Measurements from ENCODE around the gene APLP1. TPM values are rescaled to one million over a fixed set of nuclear protein-coding genes. Genes with fewer than 3 reads are reported as not detected.

The APLP1 gene
- under 1 TPM in 1 of 2 donors, not detected in 1; 0.08 TPM for total RNA-seq
- under 1 TPM; 0.16 to 0.51 TPM for polyA plus RNA-seq

- no peaks in the 10 kb centered on the region for H3K9me3 ChIP-seq (ENCODE audit: control insufficient read depth in 4 of 4, low read length in 3 of 4)
- no peak for DNase-seq (ENCODE audit: low spot score)
- H3K36me3 ChIP-seq (ENCODE audit: control insufficient read depth in 4 of 4, insufficient read depth in 3 of 4, low read depth in 1 of 4, low read length in 3 of 4), result no peaks in the 10 kb centered on the region
- WGBS, result 3% methylated on average over 60 of the region's 60 CpGs
- peaks cover 3 to 17% (median 10%) of the 10 kb centered on the region in 4 donors for H3K4me1 ChIP-seq (ENCODE audit: control insufficient read depth in 4 of 4, insufficient read depth in 4 of 4, low read length in 3 of 4)
- TF ChIP-seq REST (IDR thresholded peaks at IDR 0.05) (no peak), SP1 (IDR thresholded peaks at IDR 0.05) (no peak), FOXA2 (IDR thresholded peaks at IDR 0.05) (no peak), RXRA (IDR thresholded peaks at IDR 0.05) (no peak), CTCF (IDR thresholded peaks at IDR 0.05; ENCODE audit: low read depth, low read length, missing input control) (no peak), MAX (IDR thresholded peaks at IDR 0.05) (no peak), ZBTB33 (IDR thresholded peaks at IDR 0.05) (no peak), EGR1 (IDR thresholded peaks at IDR 0.05; ENCODE audit: low read depth in 2 of 2) (no peak), NR2F2 (IDR thresholded peaks at IDR 0.05) (no peak), YY1 (IDR thresholded peaks at IDR 0.05) (no peak)
- H3K4me3 ChIP-seq (ENCODE audit: low read depth in 1 of 3, low read length in 3 of 3), result peak within 1 kb of the TSS in 1 of 3 donors; percentile 57
- peaks cover 0 to 3% (median 2%) of the 10 kb centered on the region in 4 donors for H3K27me3 ChIP-seq (ENCODE audit: control insufficient read depth in 4 of 4, insufficient read depth in 4 of 4, low read length in 3 of 4)
- no peak within 1 kb of the TSS for H3K27ac ChIP-seq (ENCODE audit: low read depth in 1 of 2, low read length in 2 of 2)
- no peak within 1 kb of the TSS for H3K9ac ChIP-seq (ENCODE audit: low read depth in 1 of 2, low read length in 2 of 2)
Measured at GRCh38 chr19:35868172-35868822, at the start of gene APLP1. TSS of gene APLP1 (plus strand) at chr19:35868574. CDS start at chr19:35868637, 63 bp downstream.

- Histone ChIP-seq H3K4me3 (ENCODE audit: low read depth in 1 of 3, low read length in 3 of 3) (no peak overlapping the region), H3K27me3 (ENCODE audit: control insufficient read depth in 4 of 4, insufficient read depth in 4 of 4, low read length in 3 of 4) (peaks cover 0 to 5% (median 0%) of the 10 kb centered on the region in 4 donors), H3K27ac (ENCODE audit: low read depth in 1 of 2, low read length in 2 of 2) (no peak overlapping the region), H3K9me3 (ENCODE audit: control insufficient read depth in 4 of 4, low read length in 3 of 4) (no peaks in the 10 kb centered on the region), H3K4me1 (ENCODE audit: control insufficient read depth in 4 of 4, insufficient read depth in 4 of 4, low read length in 3 of 4) (peaks cover 0 to 8% (median 5%) of the 10 kb centered on the region in 4 donors), H3K9ac (ENCODE audit: low read depth in 1 of 2, low read length in 2 of 2) (no peak overlapping the region), H3K36me3 (ENCODE audit: control insufficient read depth in 4 of 4, insufficient read depth in 3 of 4, low read depth in 1 of 4, low read length in 3 of 4) (no peaks in the 10 kb centered on the region)
- no peak for DNase-seq (ENCODE audit: low spot score)
- WGBS, result 74% methylated on average over 3 of the region's 3 CpGs
- TF ChIP-seq HNF4G (IDR thresholded peaks at IDR 0.05) (no peak), CTCF (IDR thresholded peaks at IDR 0.05; ENCODE audit: low read depth, low read length, missing input control) (no peak), RAD21 (IDR thresholded peaks at IDR 0.05) (no peak), FOXA2 (IDR thresholded peaks at IDR 0.05) (no peak), MAX (IDR thresholded peaks at IDR 0.05) (no peak), HNF4A (conservative IDR thresholded peaks at IDR 0.05) (no peak), SP1 (IDR thresholded peaks at IDR 0.05) (no peak), RXRA (IDR thresholded peaks at IDR 0.05) (no peak), FOXA1 (IDR thresholded peaks at IDR 0.05) (no peak), NR2F2 (IDR thresholded peaks at IDR 0.05) (no peak), EGR1 (IDR thresholded peaks at IDR 0.05; ENCODE audit: low read depth in 2 of 2) (no peak), ZBTB33 (IDR thresholded peaks at IDR 0.05) (no peak)
Measured at GRCh38 chr19:35822579-35822978, 45.8 kb upstream of the APLP1 start.

All from liver (tissue), 9 donors.